NCI-H1417 treated with DMSO at 0.1 percent for 48 hours (cell line): Measurements from ENCODE around the gene ERP44.
A peak's percentile ranks its signal among the peaks of the same experiment; 100 is the strongest.
"Not testable (repeated sequence)": the region's sequence is repeated elsewhere in the genome, so short reads cannot be mapped to it uniquely, and the experiment has no call there.

Source experiments
- DNase-seq: peaks from one replicate; lab custom pipeline; 2025; lab: John Stamatoyannopoulos, UW

Gene ERP44

DNA sequence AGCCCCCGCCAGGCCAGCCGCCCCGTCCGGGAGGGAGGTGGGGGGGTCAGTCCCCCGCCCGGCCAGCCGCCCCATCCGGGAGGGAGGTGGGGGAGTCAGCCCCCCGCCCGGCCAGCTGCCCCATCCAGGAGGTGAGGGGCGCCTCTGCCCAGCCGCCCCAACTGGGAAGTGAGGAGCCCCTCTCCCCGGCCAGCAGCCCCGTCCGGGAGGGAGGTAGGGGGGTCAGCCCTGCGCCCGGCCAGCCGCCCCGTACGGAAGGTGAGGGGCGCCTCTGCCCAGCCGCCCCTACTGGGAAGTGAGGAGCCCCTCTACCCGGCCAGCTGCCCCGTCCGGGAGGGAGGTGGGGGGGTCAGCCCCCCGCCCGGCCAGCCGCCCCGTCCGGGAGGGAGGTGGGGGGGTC, 30.8 kb downstream of the ERP44 start:
- not testable (repeated sequence) for DNase-seq

DNA sequence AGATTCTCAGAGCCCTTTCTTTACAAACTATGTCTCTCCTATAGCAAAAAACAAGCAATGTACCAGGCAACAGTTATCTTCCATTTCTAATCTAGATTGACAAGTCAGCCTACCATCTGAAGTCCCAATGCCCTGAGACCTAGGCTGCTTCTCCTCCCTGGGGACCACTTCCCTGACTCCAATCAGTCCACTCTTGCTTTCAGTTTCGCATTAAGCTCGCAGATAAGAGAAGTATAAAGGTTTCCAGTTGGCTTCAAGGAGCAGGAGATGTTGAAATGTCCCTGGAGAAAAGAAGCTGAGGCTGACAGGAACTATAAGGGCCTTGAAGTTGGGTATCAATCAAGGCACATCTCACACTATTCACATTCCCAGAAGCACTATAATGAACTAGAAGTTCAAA, 32.3 kb downstream of the ERP44 start:
- DNase-seq: no peak

DNA sequence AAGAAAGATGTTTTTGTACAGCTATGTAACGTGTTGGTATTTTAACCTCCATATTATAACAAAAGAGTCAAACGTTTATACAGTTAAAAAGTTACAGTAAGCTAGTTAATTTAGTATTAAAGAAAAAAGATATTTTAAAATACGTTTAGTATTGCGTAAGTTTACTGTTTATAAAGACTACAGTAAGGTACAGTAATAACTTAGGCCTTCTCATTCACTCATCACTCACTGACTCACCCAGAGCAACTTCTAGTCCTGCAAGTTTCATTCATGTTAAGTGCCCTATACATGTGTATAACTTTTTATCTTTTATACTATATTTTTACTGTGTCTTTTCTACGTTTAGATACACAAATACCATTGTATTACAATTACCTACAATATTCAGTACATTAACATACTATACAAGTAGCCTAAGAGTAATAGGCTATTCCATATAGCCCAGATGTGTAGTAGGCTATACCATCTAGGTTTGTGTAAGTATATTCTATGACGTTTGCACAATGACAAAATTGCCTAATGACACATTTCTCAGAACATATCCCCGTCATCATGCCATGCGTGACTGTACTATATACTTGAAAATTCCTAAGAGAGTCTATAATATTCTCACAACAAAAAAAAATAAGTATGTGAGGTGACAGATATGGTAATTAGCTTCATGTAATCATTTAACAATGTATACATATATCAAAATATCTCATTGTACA, 33.8 kb downstream of the ERP44 start:
- DNase-seq: no peak

DNA sequence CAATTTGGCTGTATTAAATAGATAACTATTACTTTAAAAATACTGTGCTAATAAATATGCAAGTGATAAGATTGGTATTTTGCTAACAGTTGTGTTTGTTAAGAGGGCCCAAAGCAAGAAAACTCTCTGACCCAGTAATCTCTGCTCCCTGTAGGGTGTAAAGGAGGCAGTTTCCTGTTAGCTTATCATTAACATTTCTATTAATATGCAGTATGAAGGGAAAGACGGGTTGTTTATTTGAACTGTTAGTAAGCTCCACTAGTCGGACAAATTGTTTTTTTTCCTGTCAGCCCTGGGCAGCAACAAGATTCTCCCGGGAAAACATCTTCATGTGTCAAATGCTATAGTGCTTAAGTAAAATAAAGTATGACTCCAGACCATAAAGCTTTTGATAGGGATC, 35.6 kb downstream of the ERP44 start:
- no peak for DNase-seq

DNA sequence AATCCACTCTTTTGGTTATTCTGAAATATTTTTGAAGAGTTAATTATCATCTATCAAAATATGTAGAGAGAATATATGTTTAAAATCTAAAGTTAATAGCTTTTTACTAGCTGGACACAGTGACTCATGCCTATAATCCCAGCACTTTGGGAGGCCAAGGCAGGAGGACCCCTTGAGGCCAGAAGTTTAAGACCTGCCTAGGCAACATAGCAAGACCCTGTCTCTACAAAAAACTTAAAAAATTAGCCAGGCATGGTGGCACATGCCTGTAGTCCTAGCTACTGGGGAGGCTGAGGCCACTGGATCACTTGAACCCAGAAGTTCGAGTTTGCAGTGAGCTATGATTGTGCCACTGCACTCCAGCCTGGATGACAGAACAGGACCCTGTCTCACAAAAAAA, 36.1 kb downstream of the ERP44 start:
- DNase-seq: not testable (repeated sequence)

DNA sequence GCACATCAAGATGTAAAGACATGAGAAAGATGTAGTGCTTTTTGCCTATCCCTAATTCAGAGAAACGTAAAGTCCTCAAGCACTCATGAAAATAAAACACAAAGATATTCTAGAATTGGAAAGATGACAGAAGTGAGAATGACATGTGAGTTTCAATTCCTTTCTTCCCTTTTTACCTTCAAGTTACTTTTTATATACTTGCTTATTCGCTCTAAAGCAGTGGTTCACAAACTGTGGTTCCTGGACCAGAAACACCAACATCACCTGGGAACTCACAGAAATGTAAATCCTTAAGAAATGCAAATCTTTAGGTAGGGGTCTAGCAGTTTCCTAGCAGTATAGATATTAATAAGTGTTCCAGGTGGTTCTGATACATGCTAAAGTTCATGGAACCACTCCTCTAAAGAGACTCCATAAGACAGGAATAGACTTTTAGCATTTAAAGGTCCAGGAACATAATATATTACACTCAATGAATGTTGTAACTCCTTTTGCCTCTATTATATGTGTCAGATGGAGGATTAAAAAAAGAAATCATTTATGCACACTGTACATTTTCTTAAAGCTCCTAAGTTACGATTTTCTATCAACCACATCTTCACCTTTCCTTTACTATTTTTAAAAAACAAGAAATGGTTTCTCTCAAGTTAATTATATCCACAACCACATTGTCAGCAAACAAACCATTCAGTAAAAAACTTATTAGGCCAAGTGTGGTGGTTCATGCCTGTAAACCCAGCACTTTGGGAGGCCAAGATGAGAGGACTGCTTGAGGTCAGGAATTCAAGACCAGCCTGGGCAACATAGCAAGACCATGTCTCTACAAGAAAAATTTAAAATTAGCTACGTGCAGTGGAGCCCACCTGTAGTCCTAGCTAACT, 39.9 kb downstream of the ERP44 start:
- DNase-seq: no peak

DNA sequence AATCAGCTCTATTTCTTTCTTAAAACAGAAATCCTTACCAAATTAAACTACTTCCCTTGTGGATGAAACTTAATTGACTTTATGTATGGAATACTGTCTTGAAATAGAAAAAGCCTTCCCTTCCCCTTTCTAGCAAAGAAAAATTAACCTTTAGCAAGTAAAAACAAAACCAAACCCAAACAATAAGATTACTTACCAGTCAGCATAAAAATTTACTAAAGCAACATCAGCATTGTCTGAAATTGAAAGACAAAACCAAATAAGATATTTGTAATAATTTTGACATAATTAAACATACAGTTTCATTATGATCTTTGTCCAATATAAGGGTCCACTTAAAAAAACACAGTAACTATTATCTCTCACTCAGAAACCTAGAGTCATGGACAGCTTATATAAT, 41.2 kb downstream of the ERP44 start:
- DNase-seq: no peak

DNA sequence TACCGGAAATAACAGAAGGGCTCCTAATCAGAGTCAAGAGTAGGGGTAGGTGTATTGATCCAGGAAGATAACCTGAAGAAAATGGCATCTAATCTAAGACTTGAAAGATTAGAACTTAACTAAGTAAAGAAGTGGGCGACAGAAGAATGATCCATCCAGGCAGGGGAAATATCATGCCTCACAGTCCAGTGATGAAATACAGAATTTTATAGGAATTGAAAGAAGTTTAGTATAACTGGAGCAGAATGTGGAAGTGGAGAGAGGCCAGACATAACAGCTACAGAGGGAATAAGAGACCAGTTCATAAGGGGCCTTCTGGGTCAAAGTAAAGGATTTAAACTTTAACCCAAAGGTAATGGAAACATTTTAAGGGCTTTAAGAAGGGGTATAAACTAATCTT, 42.2 kb downstream of the ERP44 start:
- no peak for DNase-seq

DNA sequence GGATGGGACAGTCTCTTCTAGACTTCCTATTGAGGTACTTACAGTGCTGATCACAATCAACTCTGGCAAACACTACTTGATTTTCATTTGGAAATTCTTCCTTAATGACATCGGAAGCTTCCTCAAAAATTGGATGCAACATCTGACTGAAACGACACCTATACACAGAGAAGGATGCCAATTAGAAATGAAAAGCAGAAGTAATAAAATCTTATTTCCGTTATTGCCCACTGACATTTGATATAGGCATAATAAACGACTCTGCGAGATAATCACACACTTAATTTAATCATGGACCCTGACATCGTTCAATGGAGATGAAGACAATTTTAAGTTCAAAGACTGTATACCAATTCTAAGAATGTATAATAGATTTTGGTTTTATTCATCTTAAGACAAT, 46.4 kb downstream of the ERP44 start:
- DNase-seq: no peak

DNA sequence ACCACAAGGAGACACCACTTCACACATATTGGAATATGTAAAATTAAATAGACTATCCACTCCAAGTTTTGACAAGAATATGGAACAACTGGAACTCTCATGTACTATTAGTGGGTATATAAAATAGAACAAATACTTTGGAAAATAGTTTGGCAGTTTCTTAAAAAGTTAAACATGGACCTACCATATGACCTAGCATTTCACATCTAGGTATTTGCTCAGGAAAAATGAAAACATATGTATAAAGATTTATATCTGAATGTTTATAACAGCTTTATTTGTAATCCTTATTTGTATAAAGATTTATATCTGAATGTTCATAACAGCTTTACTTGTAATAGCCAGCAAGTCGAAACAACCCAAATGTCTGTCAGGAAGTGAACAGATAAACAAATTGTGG, 49.2 kb downstream of the ERP44 start:
- DNase-seq: no peak

DNA sequence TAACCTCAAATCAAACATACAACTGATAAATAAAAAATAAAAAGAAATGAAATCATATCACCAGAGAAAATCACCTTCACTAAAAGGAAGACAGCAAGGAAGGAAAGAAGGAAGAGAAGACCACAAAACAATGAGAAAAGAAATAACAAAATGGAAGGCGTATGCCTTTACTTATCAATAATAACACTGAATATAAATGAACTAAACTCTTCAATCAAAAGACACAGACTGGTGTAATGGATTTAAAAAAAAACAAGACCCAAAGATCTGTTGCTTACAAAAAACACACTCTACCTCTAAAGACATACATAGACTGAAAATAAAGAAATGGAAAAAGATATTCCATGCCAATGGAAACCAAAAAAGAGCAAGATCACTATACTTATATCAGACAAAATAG, 60.3 kb downstream of the ERP44 start:
- no peak for DNase-seq

DNA sequence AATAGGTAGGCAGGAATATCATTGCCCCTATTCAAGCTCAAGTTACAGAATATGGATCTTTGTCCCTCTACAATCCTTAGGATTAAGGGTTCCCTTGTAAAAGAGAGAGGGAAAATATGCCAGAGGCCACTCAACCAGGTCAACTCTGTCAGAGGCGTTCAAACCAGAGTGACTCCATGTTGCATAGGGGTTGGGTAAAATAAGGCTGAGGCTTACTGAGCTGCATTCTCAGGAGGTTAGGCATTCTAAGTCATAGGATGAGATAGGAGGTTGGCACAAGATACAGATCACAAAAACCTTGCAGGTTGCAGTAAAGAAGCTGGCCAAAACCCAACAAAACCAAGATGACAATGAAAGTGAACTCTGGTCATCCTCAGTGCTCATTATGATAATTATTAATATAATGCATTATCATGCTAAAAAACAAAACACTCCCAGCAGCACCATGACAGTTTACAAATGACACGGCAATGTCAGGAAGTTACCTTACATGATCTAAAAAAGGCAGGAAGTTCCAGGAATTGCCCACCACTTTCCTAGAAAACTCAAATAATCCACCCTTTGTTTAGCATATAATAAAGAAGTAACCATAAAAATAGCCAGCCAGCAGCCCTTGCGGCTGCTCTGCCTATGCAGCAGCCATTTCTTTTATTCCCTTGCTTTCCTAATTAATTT, 64.8 kb downstream of the ERP44 start:
- no peak for DNase-seq

DNA sequence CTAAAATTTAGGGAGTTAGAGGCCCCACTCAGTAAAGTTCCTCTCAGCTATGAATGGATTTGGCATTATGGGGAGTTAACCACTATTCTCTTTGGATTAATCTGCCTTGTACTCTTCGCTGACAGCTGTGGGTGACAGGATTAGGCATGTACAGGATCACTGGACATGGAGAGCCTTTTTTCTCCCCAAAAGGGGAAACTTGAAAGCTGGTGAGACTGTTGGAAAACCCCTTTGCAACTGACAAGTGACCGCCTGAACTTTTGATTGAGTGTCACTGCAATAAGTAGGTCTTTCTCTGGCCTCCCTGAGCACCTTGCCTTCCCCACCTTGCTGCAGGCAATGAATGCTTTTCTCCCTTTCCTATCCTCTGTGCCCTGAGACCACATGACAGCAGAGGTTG, 68.3 kb downstream of the ERP44 start:
- no peak for DNase-seq

DNA sequence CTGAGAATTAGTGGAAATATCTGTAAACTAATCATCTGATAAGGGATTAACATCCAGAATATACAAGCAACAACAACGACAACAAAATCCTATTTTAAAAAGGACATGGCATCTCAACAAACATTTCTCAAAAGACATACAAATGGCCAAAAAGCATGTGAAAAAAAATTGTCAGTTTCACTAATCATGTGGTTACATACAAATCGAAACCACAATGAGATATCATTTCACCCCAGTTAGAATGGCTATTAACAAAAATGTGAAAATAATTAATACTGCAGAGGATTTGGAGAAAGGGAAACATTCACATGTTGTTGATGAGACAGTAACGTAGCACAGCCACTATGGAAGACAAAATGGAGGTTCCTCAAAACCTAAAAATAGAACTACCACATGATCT, 69.5 kb downstream of the ERP44 start:
- no peak for DNase-seq

DNA sequence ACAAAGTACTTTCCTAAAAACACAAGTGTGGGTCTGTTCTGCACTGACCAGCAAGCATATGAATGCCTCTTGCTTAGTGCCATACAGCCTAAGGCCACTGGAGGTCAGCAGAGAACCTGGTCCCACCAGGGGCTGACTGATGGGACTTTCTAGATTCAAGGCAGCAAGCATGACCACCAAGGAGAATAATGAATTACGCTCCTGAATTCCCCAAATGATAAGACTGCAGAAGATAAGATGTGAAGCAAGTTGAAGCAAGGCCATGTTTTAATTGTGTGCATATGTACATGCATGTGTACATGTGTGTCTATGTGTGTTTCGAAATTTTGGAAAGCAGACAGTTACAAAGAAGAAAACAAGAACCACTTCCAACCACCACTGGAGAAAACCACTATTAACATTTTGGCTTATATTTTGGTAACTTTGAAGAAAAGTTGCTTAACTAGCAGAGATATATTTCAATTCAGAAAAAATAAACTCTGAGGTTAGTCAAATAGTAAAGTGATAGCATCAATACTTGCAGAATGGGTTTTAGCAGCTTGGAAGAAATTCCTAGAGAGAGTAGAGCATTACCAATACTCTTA, 70.5 kb downstream of the ERP44 start:
- DNase-seq: peak; percentile 3

DNA sequence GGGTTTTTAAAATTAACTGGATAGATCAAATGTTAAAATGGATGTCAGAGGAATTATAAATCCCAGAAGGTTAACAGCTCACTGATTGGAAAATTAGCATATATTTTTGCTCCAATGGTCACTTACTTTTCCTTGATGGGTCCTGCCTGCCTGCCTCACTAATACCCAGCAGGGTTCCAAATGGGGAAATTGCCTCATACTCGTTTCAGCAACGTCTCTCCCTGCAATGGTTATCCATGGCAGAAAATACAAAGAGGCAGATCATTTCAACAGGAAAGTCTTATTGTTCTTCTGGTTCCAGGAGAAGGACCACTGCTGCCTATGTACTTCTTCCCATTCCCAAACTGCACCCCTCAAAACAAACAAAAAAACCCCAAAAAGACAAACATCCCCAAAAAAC, 71.3 kb downstream of the ERP44 start:
- DNase-seq: no peak

DNA sequence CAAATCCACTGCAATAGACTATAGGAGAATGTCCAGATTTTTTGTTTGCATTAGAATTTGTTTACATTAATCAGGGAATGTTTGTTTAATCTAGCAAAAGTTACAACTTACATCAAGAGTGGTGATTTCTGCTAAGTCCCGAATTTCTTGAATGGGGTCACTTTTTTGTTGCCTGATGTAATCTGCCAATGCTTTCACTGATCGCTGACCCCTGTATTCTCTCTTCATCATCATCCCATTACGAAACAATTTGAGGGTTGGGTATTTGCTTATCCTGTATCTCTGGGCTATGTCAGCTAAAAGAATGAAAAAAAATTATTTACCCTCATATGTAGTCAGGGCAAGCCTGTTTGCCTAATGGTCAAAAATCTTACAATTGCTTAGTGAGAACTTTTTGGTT, 76.9 kb downstream of the ERP44 start:
- DNase-seq: no peak

DNA sequence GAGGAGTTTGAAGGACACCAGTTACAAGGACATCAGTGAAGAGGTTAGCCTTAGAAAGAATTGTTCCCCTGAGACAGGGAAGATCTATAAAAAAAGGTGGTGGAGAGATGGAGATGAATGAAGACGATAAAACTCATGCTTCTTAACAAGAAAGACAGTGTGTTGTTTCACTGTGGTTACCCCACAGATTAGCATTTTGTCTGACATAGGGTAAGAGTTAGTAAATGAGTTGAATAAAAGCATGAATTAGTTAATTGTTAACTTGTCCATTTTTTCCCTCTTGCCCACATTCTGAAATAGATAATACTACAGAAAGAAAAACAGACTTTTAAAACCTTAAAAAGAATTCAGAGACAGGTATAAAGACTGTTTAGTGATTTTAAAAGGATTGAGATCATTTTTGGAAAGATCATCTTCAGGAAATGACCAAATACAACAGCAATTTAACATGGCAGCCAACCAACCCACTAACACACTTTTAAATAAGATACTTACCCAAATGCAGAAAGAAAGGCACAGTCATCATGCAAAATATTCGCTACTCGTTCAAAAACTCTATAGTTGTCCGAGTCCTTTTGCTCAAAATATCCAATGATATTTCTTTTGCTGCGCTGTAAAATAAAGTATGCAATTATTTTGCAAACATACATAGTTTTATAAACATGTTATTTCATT, 78.5 kb downstream of the ERP44 start:
- no peak for DNase-seq

DNA sequence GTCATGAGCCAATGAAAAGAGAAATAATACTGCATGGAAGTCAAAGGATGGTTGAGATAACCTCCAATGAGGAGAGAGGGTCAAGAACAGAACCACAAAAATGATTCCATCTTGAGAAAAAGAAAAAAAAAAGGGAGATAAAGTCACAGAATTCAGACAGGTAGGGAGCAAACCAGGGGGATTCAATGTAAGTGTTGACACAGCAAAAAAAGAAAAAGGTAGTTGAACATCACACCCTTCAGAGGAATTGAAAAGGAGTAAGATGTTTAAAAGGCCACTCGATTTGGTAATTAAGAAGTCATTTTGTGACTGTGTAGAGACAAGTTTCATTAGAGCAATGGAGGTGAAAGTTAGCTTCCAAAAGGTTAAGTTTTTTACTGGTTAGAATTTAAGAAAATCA, 79.3 kb downstream of the ERP44 start:
- no peak for DNase-seq

DNA sequence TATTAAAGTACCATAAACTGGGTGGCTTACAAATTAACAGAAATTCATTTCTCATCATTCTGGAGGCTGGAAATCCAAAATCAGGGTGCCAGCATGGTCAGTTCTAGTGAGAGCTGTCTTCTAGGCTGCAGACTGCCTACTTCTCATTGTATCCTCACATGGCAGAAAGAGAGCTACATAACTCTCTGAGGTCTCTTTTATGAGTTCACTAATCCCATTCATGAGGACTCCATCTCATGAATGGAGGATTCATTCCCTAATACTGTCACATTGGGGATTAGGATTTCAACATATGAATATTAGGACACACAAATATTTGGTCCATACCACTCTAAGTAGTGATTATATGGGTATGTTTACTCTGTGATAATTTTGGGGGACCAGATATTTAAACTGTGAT, 84.0 kb downstream of the ERP44 start:
- no peak for DNase-seq

DNA sequence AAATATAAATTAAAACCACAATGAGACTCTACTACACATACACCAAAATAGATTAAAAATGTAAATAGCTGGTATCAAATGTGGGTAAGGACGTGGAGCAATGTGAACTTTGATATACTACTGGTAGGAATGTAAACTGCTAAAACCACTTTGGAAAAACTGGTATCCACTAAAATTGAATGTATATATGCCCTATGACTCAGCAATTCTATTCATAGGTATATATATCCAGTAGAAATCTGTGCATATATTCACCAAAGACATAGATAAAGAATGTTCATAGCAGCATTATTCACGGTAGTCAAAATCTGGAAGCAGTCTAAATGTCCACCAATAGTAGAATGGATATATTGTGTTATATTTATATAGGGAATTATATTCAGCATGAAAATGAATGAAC, 85.2 kb downstream of the ERP44 start:
- no peak for DNase-seq

DNA sequence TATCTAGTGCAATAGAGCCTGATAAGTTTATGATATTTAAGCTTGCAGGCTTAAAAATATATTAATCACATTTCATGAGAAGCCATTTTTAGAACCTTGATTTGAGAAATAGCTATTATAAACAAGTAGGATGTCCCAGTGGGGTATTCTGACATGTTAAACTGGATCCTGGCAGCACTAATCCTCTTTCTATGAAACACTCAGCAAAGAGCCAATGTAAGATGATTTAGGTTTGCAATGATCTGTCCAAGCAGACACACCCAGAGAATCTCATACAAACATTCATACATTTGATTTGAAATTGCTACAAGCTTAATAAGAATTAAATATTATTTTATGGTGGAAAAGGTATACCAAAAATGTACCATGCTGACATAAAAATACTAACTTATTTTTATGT, 86.5 kb downstream of the ERP44 start:
- no peak for DNase-seq
